DMS153 (cell line): ENCODE results near the gene RPL37.
"Not testable (repeated sequence)": the region's sequence is repeated elsewhere in the genome, so short reads cannot be mapped to it uniquely, and the experiment has no call there.

ENCODE experiments used
- DNase-seq: peaks from one replicate; lab custom pipeline; 2025; lab: John Stamatoyannopoulos, UW

Gene RPL37

DNA sequence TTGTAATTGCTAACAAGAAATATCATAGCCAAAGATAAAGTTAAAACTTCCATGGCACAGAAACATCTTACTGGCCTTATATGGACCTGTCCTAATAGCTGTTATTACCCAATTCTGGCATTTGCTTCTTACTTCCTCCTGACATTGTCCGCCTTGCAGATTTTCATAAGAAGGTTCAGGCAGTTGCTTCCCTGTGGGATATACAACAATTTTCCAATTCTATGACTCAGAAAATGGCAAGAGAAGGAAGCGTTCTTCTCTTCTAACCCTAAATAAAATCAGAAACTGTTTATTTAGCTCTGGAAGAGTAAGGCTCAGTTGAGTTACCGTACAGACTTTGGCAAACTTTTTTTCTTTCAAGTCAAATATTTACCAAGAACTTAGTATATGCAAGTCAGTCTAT is 38.5 kb downstream of the RPL37 start:
- DNase-seq, result no peak

DNA sequence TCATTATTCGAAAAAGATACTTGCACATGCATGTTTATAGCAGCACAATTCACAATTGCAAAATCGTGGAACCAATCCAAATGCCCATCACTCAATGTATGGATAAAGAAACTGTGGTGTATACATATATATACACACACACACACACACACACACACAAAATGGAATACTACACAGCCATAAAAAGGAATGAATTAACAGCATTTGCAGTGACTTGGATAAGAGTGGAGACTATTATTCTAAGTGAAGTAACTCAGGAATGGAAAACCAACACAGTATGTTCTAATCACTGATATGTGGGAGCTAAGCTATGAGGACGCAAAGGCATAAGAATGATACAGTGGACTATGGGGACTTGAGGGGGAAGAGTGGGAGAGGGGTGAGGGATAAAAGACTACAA is 40.1 kb downstream of the RPL37 start:
- not testable (repeated sequence) for DNase-seq

DNA sequence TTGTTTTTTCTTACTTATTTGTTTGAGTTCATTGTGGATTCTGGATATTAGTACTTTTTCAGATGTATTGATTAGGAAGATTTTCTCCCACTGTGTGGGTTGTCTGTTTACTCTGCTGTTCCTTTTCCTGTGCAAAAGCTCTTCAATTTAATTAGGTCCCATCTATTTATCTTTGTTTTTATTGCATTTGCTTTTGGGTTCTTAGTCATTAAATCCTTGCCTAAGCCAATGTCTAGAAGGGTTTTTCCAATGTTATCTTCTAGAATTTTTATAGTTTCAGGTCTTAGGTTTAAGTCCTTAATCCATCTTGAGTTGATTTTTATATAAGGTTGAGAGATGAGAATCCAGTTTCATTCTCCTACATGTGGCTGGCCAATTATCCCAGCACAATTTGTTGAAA is 40.7 kb downstream of the RPL37 start:
- DNase-seq, result not testable (repeated sequence)

DNA sequence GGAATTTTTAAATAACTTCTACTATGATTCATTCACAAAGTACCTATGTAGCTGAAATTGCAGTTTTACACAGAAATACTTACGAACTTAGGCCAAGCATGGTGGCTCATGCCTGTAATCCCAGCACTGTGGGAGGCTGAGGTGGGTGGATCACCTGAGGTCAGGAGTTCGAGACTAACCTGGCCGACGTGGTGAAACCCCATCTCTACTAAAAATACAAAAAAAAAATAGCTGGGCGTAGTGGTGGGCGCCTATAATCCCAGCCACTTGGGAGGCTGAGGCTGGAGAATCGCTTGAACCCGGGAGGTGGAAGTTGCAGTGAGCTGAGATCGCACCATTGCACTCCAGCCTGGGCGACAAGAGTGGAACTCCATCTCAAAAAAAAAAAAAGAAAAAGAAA is 42.3 kb downstream of the RPL37 start:
- DNase-seq, result not testable (repeated sequence)

DNA sequence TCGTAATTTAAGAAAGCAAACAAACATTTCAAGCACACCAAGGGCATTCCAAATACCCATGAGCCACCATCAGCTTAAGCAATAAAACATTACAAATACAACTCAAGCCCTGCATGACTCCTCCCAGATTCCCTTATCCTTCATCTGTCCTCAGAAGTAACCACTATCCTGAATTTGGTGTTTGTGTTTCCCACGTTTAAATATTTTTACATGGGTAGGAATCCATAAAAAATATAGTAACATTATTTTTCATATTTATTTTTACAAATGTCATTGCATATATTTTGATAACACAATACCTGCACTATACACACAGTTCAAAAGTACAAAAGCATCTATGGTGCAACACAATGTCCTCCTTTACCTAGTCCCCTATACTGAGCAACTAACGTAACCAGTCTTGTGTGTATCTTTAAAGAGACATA is 43.3 kb downstream of the RPL37 start:
- no peak for DNase-seq

DNA sequence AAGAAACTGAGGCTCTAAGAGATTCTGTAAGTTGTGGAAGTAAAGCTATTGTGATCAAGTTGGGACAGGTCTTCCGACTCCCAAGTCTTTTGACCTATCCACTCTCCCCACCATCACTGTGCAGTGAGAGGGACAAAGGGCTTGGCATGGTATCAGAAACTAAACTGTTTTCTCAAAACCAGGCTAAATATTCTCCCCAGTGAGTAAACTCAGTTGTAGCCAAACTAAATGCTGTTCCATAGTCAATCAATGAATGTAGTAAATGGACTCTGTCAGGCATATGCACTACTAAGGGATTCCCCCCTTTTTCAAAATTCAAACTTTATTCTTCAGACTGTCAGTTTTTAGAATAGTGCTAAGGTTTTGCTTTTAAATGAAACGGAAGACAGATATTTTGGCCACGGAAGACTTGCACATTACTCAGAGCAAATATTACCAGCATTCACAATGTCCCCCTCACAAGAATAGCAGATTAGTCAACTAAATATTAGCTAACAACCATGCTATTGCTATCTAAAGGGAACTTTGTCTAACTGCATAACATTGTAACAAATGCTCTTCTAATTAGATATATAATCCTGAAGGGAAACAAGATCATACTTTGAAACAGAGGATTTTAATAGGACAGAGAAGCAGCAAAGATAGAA is 44.0 kb downstream of the RPL37 start:
- DNase-seq, result no peak

DNA sequence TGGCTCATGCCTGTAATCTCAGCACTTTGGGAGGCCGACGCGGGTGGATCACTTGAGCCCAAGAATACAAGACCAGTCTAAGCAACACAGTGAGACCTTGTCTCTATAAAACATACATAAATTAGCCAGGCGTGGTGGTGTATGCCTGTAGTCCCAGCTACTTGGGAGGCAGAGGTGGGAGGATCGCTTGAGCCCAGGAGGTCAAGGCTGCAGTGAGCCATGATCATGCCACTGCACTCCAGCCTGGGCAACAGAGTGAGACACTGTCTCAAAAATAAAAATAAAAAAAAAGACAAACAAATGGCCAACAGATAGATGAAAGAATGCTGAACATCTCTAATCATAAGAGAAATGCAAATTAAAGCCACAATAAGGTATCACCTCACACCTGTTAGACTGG is 46.1 kb downstream of the RPL37 start:
- not testable (repeated sequence) for DNase-seq

DNA sequence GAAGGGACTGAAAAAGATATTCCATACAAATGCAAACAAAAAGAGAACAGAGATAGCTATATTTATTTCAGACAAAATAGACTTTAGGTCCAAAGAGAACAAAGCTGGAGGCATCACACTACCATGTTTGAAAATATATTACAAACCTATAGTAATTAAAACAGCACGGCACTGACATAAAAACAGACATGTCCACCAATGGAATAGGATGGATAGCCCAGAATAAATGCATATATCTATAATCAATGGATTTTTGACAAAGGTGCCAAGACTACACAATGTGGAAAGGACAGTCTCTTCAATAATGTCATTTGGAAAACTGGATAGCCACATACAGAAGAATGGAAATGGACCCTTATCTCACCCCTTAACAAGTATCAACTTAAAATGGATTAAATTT is 47.0 kb downstream of the RPL37 start:
- DNase-seq, result no peak

DNA sequence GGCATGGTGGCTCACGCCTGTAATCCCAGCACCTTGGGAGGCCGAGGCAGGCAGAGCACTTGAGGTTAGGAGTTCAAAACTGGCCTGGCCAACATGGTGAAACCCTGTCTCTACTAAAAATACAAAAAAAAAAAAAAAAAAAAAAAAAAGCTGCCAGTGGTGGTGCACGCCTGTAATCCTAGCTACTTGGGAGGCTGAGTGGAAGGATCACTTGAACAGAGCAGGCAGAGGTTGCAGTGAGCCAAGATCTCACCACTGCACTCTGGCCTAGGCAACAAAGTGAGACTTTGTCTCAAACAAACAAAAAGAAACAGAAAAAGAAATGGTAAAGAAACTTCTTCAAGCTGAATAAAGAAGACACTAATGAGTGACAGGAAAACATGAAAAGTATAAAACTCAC is 48.4 kb downstream of the RPL37 start:
- not testable (repeated sequence) for DNase-seq

DNA sequence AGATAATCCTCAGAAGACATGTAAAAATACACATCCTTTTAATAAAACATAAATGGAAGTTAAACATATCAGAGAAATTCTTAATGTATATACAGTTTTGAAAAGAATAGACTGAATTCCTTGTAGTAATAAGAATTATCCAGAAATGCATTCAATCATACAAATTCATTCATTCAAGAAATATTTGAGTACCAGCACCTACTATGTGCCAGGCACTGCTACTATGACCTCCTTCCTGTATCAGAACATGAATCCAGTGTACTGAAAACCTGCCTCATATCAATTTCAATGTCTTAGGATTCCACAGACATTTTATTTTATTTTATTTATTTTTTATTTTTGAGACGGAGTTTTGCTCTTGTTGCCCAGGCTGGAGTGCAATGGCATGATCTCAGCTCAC is 50.1 kb downstream of the RPL37 start:
- DNase-seq, result no peak

DNA sequence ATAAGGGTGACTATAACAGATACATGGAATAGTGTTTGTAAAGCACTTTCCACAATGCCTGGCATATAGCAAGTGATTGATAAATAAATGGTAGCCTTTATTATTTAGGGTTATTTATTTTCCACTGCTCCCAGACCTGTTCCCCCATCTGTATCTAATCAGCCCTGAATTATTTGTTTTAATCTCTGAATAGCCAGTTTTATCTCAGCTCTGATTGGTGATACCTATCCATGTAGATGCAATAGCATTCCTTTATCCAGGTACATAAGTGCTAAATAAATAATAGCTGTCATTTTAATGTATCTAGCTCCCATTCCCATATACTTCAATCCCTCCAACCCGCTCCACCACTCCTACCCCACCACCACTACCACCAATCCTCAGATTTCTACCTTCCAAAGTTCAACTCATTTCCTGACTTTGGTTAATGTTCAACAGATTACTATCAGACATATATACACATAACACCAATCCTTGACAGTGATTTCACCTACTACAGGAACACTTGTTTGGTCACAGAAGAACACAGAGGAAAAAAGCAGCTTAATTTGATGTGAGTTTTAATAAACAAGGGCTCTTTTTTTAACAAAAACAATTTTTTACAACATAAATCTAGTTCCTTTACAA is 50.9 kb downstream of the RPL37 start:
- no peak for DNase-seq

DNA sequence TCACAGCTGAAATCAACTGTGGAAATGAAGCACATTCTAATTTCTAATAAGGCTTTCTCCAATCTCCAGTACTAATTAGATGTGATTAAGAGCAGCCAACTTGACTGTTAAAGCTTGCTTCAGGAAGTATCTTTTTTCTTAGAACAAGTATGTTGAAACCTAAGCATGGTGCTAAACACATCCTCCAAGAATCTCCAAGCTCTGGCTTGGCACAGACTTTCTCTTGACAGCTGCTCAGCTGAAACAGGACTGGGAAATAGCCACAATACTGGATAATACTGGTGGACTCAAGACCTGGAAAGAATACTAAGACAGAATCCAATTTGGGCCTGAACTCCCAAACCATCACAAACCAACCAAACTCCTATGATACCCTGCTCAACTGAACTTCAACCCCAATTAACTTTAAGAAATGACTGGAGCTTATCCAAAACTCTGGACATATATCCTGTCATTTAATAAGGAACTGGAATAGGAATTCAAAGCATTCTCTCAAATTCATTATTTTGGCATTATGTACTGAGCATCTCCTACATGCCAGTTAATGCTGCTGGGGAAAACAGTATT is 53.1 kb downstream of the RPL37 start:
- DNase-seq, result no peak

DNA sequence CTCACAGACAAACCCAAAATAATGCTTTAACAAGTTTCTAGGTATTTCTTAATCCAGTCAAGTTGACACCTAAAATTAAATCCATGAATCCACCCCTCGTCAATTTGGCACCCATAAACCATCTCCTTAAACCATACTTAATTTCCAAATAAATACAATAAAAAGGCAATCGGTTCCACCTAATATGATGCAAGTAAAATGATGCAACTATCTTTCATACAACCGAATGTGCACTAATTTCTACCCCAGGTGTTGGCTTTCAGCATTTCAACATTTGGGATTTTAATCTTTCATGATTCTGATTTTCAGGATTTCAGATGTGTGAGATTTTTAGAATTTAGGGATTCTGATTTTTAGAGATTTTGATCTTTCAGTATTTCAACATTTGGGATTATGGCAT is 54.2 kb downstream of the RPL37 start:
- DNase-seq, result no peak

DNA sequence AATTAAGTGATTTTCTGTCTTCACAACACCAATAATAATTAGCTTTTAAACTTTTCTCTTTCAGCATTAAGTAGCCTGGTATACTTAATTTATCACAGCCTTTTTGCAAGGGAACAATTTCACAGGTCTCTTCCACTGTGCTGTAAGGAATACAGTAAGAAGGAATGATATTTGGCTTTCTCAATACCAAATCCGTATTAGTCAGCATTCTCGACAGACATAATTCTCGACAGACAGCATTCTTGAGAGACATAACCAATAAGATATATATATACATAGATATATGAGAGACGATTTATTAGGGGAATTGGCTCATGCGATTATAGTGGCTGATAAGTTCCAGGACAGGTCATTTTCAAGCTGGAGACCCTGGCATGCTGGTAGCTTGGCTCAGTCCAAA is 54.8 kb downstream of the RPL37 start:
- DNase-seq, result no peak

DNA sequence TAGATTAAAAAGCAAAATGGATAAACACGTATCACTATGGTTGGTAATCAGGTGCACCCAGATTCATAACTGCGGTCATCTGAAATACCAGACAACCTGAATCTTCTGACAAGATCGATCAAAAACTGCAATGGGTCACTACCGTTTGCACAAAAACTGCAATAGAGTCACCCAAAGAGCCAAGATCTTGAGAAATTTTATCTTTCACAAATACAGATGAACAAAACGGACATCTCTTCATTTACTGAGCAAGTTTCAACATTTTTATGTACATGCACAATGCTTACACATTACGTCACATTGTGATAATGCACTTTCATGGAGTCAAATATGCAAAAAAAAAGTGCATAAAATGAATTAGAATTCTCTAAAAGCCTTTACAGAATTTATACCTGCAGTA is 55.5 kb downstream of the RPL37 start:
- no peak for DNase-seq

DNA sequence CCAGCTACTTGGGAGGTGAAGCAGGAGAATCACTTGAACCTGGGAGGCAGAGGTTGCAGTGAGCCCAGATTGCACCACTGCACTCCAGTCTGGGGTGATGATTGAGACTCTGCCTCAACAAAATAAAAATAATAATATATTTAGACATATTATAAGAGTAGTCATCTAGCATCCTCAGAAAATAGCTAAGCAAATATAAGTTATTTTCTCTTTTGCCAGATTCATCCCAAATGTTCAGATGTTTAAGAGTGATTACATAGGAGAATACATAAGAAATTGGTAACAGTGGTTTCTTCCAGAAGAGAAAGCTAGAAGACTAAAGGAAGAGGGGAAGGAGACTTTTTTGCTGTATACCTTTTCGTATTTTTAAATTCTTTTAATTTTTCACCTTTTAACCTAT is 56.9 kb downstream of the RPL37 start:
- no peak for DNase-seq

DNA sequence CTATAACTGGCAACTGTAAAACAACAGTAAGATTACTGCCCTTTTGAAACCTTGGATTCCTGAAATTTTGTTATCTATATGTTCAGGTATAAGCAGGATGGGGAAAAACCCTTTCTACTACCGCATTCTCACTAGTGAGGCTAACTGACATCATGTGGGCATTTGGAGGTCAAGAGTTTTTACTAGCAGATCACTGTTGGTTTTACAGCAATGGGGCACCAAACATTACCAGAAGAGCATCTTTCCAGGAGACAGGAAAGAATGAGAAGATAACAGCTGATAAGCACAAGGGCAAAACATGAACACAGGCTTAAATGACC is 58.4 kb downstream of the RPL37 start:
- no peak for DNase-seq

DNA sequence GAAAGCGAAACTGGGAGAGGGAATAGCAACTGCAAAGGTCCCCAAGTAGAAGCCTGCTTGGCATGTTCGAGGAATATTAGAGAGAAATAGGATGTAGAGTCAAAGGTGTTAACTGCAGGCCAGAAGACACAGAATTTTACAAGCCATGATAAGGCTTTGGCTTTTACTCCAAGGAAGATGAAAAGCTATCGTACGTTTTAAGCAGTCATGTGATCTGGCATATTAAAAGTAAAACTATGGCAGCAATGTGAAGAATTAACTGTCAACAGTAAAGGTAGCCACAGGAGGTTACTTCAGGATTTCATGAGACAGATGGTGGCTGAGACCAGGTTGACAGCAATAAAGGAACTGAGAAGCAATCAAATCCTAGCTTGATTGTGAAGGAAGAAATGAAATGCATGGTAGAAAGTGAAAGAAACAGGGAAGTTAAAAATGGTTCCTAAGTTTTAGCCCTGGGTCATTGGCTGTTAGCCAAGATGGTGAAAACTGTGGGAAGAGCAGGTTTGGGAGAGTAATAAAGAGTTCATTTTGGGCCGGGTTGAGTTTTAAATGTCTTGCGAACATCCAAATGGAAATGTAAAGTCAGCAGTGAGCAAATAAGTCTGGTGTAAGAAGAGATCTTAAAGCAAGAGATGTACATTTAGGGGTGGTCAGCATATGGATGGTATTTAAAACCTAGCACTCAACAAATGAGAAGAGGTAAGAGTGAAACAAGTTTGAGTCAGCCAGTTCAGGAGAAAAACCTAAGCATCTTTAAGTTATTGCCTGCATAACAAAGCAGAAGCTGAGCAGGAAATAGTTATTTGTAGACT is 59.0 kb downstream of the RPL37 start:
- no peak for DNase-seq
